ENCODE results near the gene B4GALT5.
"Not testable (repeated sequence)": the region's sequence is repeated elsewhere in the genome, so short reads cannot be mapped to it uniquely, and the experiment has no call there.

The B4GALT5 gene

DNA sequence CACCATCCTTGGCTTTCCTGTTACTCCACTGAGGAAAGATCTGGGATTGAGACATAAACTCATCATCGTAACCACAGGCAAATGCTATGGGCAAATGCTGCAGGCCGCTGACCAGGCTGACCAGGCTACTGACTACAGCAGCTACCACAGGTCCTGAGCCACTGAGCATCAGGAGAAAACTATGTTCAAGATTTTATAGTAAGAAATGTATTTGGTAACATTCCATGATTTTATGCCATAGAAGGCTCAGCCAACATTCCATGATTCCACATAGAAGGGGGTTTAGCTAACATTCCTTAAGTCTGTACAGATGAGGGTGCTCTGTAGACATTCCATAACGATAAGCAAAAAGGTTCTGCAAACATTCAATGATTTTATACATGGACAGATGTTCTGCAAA is 16.1 kb upstream of the B4GALT5 start:
- DNase-seq (ENCODE audit: low spot score) = no peak

DNA sequence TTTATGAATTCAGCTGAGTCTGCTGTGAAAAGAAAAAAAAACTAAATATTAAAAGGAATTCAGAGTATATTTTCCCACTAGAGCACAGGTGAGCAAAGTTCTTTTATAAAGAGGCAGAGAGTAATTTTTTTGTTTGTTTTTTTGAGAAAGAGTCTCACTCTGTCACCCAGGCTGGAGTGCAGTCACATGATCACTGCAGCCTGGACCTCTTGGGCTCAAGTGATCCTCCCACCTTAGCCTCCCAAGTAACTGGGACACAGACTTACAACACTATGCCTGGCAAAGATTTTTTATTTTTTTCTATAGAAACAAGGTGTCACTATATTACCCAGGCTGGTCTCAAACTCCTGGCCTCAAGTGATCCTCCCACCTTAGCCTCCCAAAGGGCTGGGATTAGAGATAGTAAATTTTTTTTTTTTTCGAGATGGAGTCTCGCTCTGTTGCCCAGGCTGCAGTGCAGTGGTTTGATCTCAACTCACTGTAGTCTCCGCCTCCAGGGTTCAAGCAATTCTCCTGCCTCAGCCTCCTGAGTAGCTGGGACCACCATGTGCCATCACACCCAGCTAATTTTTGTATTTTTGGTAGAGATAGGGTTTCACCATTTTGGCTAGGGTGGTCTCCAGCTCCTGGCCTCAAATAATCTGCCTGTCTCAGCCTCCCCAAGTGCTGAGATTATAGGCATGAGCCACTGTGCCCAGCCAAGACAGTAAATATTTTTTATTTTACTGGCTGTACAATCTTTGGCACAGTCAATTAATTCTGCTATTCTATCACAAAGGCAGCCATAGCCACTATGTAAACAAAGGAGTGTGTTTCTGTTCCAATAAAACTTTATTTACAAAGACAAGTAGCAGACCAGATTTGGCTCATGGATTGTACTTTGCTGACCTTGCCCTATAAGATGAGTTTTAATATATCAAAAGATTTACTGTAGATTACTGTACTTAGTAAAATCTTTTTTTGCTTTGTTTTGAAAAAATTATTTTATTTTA is 14.5 kb upstream of the B4GALT5 start:
- DNase-seq (ENCODE audit: low spot score) = no peak

DNA sequence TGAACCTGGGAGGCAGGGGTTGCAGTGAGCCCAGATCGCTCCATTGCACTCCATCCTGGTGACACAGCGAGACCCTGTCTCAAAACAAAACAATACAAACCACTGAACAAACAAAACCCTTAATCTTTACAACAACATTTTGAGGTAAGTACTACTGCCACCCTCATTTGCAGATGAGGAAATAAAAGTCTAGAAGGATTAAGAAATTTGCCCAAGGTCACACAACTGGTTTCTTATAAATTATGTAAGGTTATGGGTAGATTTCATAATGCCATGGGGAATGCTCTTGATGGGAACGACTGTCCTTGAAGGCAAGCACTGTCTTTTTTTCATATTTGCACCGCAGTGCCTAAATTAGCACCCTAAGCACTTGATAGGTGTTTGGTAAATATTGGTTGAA is 13.8 kb upstream of the B4GALT5 start:
- DNase-seq (ENCODE audit: low spot score) = no peak

DNA sequence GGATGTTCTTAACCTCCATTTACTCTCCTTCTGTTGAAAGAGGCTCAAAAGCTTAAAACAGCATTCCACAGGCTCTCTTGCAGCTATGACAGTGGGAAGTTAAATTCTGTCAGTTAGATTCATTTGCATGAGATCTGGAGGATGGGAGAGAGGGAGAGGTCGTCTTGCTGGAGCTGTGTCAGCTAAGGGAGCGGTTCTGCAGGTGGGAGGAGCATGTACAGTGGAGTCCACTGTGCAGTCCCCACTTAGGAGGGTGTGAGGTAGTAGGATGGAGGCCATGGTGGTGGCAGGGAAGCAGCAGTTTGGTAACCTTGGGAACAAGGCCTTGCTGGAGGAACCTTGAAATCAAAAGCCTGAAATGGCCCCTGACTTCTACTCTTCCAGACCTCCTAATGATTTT is 12.0 kb upstream of the B4GALT5 start:
- DNase-seq (ENCODE audit: low spot score) = no peak

DNA sequence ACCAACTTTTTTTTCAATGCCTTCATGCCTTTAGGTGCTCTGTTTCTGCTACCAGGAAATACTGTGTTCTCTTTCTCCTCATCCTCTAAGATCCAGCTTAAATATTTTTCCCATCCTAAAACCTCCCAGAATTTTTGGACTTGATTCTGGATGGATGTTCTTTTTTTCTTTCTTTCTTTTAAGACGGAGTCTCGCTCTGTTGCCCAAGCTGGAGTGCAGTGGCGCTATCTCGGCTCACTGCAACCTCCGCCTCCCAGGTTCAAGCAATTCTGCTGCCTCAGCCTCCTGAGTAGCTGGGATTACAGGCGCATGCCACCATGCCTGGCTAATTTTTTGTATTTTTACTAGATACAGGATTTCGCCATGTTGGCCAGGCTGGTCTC is 11.5 kb upstream of the B4GALT5 start:
- not testable (repeated sequence) for DNase-seq (ENCODE audit: low spot score)

DNA sequence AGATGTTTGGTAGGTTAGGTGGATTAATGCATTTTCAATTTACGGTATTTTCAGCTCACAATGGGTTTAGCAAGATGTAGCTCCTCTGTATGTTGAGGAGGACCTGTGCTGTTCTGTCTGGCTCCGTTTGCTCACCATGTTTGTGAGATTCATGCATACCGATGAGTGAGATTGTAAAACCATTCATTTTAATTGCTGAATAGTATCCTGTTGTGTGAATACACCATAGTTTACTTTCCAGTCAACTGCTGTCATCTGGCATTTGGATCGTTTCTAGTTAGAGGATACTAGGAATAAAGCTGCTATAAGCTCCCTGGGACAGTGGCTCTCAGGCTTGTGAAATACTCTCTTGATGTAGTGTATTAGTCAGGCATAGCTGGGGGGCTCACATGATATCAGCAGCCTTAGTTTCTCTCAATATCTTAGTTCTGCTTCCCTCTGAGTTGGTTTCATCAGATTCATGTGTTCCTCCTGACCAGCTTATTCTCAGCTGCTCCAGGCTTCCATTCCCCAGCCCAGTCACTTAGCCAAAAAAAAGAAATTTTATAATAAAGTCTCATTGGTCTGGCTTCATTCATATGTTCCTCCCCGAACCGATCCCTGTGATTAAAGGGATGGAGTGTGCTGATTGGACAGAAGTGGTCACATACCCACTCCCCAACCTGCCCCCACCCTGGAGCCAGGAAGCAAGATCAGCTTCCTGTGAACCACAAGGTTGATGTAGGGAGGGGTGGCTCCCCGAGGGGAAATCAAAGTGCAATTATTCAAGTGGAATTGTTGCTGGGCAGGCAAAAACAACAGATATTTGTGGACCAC is 10.9 kb upstream of the B4GALT5 start:
- peak; percentile 16 for DNase-seq (ENCODE audit: low spot score)

DNA sequence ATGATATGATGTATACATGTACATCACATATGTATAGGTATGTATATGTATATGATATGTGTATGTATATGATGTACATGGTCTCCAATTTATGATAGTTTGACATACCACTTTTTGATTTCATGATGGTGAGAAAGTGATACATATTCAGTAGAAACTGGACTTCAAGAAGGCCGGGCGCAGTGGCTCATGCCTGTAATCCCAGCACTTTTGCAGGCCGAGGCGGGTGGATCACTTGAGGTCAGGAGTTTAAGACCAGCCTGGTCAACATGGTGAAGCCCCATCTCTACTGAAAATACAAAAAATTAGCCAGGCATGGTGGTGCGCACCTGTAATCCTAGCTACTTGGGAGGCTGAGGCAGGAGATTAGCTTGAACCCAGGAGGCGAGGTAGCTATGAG is 10.1 kb upstream of the B4GALT5 start:
- not testable (repeated sequence) for DNase-seq (ENCODE audit: low spot score)

DNA sequence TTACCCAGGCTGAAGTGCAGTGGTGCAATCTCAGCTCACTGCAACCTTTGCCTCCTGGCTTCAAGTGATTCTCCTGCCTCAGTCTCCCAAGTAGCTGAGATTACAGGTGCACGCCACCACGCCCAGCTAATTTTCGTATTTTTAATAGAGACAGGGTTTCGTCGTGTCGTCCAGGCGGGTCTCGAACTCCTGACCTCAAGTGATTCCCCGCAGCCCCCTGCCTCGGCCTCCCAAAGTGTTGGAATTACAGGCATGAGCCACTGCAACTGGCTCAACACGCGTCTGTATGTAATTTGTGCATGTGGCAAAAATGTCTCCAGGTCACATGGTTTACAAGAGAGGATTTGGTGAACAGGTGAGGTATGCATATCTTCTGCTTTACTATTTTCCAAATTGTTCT is 7.6 kb upstream of the B4GALT5 start:
- not testable (repeated sequence) for DNase-seq (ENCODE audit: low spot score)

DNA sequence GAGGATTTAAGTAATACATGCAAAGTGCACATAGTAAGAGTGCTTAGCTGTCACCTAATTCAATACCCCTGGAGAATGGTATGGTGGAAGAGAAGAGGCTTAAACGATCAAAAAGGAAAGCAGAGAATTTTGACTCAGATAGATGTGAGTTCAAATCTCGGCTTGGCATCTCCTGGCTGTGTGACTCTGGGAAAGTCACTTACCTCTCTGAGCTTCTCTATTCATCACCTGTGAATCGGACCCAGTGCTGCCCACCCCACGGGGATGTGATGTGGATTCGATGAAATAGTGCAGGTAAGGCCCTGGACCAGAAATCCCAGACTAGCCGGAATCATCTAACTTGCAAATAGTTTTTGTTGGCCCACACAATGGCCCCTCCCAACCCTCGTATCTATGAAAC is 1.8 kb upstream of the B4GALT5 start:
- DNase-seq (ENCODE audit: low spot score) = no peak

DNA sequence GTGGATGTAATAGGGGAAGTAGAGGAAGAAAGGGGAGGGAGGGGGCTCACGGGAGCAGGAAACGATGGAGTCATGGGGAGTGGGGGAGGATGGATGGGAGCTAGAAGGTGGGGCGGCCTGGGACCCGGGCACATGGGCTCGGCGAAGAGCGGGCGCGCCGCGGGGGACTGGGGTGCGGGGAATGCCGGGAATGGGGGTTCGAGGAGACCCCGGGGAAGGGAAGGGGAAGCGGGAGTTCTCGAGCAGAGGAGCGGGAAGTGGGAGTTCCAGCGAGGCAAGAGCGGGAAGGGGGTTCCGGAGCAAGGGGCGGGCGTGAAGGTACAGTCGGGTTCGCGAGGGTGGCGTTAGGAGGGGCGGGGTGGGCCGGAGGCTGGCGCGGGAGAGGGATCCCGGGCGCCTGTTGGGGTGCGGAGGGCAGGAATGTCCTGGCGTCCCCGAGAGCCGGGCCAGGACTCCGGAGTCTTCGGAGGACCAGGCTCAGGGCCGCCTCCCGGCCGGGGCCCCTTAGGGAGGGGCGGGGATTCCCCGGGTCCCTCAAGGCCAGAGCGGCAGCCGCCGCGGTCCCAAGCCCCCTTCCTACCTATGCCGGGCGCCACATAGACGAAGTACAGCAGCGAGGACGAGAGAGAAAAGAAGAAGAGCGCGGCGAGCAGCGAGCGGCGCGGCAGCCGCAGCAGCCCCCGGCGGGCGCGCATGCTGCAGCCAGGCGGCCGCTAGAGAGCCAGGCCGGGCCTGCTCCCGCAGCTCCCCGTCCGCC is 504 bp downstream of the B4GALT5 start:
- no peak for DNase-seq (ENCODE audit: low spot score)

DNA sequence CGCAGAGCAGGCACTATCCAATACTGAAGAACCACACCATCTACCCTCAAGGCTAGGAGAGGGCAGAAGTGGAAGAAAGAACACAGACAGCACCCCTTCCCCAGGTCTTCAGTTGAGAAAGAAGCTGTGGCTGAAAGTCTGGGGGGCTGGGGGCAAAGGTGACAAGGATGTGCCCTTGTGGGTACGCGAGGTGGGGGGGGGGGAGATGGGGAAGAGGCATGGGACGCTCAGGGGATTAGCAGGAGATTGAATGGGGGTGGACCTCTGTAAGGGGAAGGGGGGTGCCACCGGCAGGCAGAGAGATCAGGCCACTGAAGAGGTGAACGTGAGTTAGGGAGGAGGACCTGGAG is 1.1 kb downstream of the B4GALT5 start:
- DNase-seq (ENCODE audit: low spot score) = no peak

DNA sequence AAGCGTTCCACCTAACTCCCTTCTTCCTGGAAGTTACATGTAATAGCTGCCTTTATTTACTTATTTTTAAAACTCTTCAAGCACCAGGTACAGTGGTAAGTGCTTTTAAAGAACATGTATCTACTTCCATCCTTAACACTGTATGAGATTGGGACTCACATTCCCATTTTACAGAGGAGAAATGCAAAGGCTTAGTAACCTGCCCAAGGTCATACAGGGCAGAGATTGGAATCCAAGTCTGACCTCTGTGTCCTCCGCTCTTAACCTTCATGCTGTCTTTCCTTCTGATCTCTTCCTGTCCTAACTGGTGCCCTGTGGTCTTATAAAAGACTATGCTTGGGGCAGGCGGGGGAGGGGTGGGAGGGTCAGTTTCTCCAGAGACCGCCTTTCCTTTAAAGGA is 1.6 kb downstream of the B4GALT5 start:
- DNase-seq (ENCODE audit: low spot score) = no peak

DNA sequence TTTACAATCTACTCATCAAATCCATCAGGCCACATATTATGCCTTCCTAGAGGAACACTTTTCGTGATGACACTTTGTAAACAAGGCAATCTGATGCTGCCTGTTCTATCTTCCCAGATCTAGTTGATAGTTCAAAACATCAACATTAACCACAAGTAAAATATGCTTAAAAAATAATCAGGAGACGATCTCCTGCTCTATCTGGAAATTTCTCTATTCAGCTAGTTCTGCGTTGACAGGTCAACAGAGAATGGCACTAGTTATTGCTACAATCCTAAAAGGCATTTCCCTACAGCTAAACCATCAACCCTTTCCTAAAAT is 2.1 kb downstream of the B4GALT5 start:
- DNase-seq (ENCODE audit: low spot score) = no peak

DNA sequence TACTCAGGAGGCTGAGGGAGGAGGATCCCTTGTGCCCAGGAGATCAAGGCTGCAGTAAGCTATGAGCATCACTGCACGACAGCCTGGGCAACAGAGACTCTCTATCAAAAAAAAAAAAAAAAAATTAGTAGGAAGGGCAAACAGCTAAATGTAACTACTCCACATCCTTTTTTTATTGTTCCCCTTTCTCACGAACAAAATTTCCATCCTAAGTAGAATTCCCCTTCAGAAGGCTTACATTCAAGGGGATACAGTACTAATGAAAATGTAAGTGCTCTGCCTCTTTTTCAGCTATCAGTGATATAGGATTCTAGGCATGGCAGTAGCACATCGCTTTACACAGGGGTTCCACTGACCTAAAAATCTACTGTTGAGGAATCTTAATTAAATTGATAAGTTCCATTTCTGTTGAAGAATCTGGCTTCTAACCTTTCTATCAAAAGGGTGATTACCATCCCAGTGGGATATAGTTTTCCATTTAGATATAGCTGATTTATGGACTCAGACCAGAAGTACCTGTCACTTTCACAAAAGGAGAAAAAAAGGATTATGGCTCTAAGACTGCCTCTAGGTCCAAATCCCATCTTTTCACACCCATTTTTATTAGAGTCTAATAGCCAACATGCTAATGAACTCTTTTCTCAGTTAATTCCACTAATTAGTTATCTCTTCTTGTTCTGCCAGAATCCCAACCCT is 2.6 kb downstream of the B4GALT5 start:
- DNase-seq (ENCODE audit: low spot score) = no peak

DNA sequence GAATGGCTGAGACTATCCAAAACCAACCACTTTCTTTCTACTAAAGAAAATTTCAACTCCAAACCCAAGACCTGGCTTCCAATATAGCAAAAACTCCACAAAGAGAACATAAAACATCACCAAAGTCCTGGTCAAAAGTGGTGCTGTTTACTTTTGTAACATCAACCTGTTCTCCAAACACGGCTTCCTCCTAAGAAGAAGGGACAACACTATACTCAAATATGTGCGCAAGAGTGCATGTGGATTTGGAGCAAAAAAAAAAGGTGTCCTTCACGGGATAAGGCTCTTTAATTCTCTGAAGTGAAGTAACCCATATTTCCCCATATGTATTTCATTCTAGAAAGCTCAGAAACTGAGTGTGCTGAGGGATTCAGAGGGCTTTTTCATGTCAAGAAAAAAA is 6.6 kb downstream of the B4GALT5 start:
- no peak for DNase-seq (ENCODE audit: low spot score)

DNA sequence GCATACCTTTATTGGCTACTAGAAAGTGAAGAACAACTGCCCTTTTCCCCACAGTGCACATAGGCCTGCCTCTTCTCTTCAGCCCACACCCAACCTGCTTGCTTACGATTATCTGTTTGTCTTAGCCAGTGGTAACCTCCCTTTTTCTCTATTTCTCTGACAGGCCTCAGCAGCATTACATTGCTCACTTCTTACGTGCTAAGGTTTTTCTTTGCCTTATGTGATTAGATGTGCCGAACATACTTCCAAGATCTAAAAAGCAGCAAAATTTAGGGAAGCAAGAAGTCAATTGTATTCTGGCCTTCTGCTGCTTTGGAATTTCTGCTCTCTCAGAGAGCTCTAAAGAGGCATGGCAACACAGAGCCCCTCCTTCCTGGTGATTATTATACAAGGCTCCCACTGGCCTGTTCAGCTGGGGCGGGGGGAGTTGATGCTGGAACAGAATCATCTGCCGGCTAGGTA is 7.0 kb downstream of the B4GALT5 start:
- no peak for DNase-seq (ENCODE audit: low spot score)

DNA sequence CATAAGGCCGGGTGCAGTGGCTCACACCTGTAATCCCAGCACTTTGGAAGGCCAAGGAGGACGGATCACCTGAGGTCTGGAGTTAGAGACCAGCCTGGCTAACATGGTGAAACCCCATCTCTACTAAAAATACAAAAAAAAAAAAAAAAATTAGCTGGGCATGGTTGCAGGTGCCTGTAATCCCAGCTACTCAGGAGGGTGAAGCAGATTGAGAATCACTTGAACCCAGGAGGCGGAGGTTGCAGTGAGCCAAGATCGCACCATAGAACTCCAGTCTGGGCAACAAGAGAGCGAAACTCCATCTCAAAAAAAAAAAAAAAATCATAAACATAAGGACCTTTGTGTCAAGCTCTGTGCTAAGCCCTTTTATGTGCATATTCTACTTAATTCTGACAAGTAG is 7.8 kb downstream of the B4GALT5 start:
- DNase-seq (ENCODE audit: low spot score) = not testable (repeated sequence)

DNA sequence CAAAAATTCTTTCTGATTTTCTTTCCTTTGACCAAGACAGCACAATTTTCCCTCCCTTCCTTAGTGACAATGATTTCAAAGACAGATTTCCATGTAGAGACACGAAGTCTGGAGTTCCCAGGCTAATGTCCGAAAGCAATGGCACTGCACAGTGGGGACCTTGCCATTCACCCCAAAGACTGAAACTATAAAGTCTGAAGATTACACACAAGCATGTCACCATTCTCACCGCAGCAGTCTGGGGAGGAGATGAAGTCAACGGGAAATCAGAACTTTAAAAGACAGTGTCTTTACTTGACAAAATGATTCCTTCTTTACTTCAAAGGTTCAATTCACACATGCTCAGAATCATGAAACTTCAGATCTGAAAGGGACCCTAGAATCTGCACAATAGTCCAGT is 8.3 kb downstream of the B4GALT5 start:
- DNase-seq (ENCODE audit: low spot score) = no peak

DNA sequence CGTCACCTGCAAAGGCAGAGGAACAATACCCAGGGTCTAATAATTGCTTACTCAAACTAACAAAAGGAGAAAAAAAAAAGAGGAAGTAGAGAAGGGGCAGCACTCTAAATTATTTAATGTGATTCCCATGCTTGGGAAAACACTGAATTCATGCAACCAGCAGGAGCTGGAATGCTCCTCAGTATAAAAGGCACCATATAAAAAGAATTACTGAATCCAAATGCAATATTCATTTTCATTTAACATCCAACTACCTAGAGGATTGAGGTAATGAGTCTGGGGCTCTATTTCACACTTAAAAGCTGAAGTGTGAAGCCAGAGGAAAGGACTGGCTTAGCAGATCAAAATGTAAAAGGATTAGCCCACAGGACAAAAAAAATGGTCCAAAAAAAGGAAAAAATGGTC is 8.7 kb downstream of the B4GALT5 start:
- DNase-seq (ENCODE audit: low spot score) = no peak

DNA sequence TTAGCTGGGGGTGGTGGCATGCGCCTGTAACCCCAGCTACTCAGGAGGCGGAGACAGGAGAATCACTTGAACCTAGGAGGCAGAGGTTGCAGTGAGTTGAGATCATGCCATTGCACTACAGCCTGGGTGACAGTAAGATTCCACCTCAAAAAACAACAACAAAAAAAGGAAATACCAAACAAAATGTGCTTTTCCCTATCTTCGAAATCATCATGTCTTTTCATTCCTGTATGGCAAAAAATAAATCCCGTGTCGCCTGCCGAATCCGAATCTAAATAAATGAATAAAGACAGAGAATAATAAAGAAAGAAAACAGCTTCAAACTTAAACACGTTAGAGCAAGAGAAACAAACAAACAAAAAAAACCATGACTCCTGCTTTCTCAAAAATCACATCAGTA is 11.8 kb downstream of the B4GALT5 start:
- DNase-seq (ENCODE audit: low spot score) = no peak

DNA sequence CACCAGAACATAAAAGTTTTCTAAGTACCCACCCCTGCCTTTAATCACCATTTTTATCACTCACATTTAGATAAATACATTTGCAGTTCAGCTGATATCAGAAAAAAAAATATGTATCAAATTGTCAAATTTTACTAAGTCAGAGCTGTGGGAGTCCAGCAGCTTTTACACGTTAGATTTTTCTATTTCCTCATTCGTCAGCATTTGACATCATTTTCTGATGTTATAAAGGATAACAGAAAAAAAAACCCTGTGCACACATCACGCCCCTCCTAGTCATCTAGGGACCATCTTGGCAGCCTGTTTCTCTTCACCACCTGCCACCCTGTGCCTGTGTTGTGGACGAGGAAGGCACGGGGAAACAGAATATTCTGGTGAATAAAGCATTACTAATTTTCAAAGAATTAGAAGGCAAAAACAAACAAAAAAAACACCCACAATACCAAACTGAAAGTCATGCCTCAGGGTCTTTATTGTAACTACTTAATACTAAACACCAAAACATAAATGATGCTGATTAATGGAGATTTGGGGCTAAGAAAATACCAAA is 12.4 kb downstream of the B4GALT5 start:
- no peak for DNase-seq (ENCODE audit: low spot score)

All from CD4-positive, alpha-beta T cell treated with Interleukin-6 at 100 ng/mL for 8 hours (primary cell).